ENCODE results near the gene PSMD3. TPM values are rescaled to one million over a fixed set of nuclear protein-coding genes. Genes with fewer than 3 reads are reported as not detected.

The PSMD3 gene
- 10 to 100 TPM; 34.2 to 43.5 (median 39.5) TPM for total RNA-seq
- polyA plus RNA-seq: 10 to 100 TPM; 32.0 to 41.7 TPM

DNA sequence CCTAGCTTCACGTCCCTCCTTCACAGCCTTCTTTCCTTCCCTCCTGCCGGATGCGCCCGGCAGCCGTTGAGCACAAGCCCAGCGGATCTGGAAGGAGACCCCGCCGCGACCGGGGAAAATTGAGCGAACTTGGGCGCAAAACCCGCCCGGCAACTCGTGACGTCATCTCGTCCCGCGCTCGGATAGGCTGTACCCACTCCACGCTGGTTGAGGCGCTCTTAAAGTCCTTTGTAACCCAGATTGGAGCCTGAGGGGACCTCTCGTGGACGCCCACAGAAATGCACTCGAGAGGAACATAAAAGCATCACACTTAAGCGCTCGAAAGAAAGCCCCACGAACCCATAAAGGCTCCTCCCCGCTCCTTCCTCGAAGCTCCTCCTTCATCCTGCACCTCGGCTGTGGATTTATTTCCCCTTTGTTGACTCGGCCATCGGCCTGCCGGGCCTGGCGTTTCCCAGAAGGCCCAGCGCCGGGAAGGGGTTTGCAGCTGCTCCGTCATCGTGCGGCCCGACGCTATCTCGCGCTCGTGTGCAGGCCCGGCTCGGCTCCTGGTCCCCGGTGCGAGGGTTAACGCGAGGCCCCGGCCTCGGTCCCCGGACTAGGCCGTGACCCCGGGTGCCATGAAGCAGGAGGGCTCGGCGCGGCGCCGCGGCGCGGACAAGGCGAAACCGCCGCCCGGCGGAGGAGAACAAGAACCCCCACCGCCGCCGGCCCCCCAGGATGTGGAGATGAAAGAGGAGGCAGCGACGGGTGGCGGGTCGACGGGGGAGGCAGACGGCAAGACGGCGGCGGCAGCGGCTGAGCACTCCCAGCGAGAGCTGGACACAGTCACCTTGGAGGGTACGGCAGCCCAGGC, at the start of gene PSMD3:
PSMD3 (plus strand) TSS at position 457 of the 856 bp plus-strand sequence; CDS start at position 621, 164 bp downstream.
- peak; percentile 86 for FAIRE-seq
- 0 to 1% methylated on average over 84 of the region's 84 CpGs for WGBS, 2 donors
- Histone ChIP-seq H3K27ac (peak within 1 kb of the TSS; percentile 73 to 88 (median 85)), H3K27me3 (no peaks in the 10 kb centered on the region), H3K4me3 (peak within 1 kb of the TSS; percentile 55 to 98 (median 82)), H3K9me3 (no peaks in the 10 kb centered on the region), H3K36me3 (peaks cover 0 to 16% (median 12%) of the 10 kb centered on the region in 3 donors), H3K4me1 (peaks cover 8 to 14% (median 12%) of the 10 kb centered on the region in 3 donors)
- peak; percentile 92 to 98 (median 94) for ATAC-seq
- TF ChIP-seq, protein P1, sequence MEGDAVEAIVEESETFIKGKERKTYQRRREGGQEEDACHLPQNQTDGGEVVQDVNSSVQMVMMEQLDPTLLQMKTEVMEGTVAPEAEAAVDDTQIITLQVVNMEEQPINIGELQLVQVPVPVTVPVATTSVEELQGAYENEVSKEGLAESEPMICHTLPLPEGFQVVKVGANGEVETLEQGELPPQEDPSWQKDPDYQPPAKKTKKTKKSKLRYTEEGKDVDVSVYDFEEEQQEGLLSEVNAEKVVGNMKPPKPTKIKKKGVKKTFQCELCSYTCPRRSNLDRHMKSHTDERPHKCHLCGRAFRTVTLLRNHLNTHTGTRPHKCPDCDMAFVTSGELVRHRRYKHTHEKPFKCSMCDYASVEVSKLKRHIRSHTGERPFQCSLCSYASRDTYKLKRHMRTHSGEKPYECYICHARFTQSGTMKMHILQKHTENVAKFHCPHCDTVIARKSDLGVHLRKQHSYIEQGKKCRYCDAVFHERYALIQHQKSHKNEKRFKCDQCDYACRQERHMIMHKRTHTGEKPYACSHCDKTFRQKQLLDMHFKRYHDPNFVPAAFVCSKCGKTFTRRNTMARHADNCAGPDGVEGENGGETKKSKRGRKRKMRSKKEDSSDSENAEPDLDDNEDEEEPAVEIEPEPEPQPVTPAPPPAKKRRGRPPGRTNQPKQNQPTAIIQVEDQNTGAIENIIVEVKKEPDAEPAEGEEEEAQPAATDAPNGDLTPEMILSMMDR (IDR thresholded peaks at IDR 0.05): peak; percentile 60 to 72 (median 68)
- intact Hi-C loops (cut with DNase I): no loop called here
- peak; percentile 96 to 99 (median 98) for DNase-seq

- 87 to 99% methylated on average over 5 of the region's 5 CpGs for WGBS, 2 donors
- ATAC-seq (no peak), DNase-seq (no peak), FAIRE-seq (no peak)
- no peak overlapping the region for H3K27ac ChIP-seq
- H3K9me3 ChIP-seq: no peaks in the 10 kb centered on the region
- intact Hi-C loops (cut with DNase I): no loop called here
- H3K4me1 ChIP-seq: peaks cover 2 to 6% (median 3%) of the 10 kb centered on the region in 3 donors
- TF ChIP-seq, protein P1 (IDR thresholded peaks at IDR 0.05): no peak
- no peaks in the 10 kb centered on the region for H3K36me3 ChIP-seq
- no peaks in the 10 kb centered on the region for H3K27me3 ChIP-seq
- no peak overlapping the region for H3K4me3 ChIP-seq
Observed at GRCh38 chr17:39933912-39934311, 46.7 kb upstream of the PSMD3 start.

- DNase-seq (no peak), FAIRE-seq (no peak), ATAC-seq (no peak)
- Histone ChIP-seq H3K4me1 (peaks cover 0 to 4% (median 0%) of the 10 kb centered on the region in 3 donors), H3K9me3 (no peaks in the 10 kb centered on the region), H3K4me3 (no peak overlapping the region), H3K27ac (no peak overlapping the region), H3K27me3 (no peaks in the 10 kb centered on the region), H3K36me3 (no peaks in the 10 kb centered on the region)
- WGBS, 2 donors: 65 to 73% methylated on average over 5 of the region's 5 CpGs
- TF ChIP-seq, protein P1 (IDR thresholded peaks at IDR 0.05): no peak
- intact Hi-C loops (cut with DNase I): no loop called here
Observed at GRCh38 chr17:39934324-39934723, 46.3 kb upstream of the PSMD3 start.

DNA sequence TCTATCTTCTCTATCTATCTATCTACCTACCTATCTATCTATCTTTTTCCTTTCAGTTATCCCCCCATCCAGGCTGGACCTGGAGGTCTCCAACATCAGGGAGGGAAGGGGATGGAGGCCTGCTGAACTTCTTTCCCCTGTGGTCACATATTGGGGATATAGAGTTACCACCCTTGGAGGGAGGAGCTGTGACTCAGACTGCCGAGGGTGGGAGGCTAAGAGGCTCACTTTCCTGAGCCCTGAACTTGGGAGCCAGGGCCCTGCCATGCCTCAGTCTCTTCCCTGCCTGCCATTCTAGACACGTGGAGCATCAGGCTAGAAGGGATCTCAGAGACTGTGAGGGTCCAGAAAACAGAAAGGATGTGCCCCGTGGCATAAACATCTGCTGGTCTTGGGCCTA, 44.7 kb upstream of the PSMD3 start:
- TF ChIP-seq, protein P1 (IDR thresholded peaks at IDR 0.05): no peak
- ATAC-seq: no peak
- H3K4me3 ChIP-seq: no peak overlapping the region
- H3K27me3 ChIP-seq: no peaks in the 10 kb centered on the region
- intact Hi-C loops (cut with DNase I): no loop called here
- no peak overlapping the region for H3K27ac ChIP-seq
- no peaks in the 10 kb centered on the region for H3K36me3 ChIP-seq
- no peak for FAIRE-seq
- WGBS, 2 donors: 68 to 69% methylated on average over 3 of the region's 3 CpGs
- H3K4me1 ChIP-seq: no peaks in the 10 kb centered on the region
- DNase-seq: no peak
- no peaks in the 10 kb centered on the region for H3K9me3 ChIP-seq

DNA sequence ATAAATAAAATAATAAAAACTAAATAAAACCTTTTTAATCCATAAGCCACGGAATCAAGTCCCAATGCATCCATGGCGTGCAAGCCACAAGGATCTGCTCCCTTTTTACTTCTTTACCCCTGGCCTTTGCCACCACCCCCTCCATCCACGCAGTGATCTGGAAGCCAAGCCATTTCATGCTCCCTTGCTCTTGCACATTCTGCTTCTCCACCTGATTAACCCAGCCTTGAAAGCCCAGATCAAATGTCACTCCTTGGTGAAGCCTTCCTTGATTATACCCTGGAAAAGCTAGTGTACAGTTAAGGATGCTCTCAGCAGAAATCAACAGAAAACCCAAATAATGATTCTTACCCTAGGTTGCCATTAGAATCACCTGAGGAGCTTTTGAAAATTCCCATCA, 43.2 kb upstream of the PSMD3 start:
- ATAC-seq (no peak), DNase-seq (no peak), FAIRE-seq (no peak)
- no peak overlapping the region for H3K4me3 ChIP-seq
- H3K4me1 ChIP-seq: no peaks in the 10 kb centered on the region
- no peaks in the 10 kb centered on the region for H3K36me3 ChIP-seq
- H3K27ac ChIP-seq: no peak overlapping the region
- no peaks in the 10 kb centered on the region for H3K9me3 ChIP-seq
- no peaks in the 10 kb centered on the region for H3K27me3 ChIP-seq
- intact Hi-C loops (cut with DNase I): no loop called here
- WGBS, 2 donors: 87 to 90% methylated on average over 3 of the region's 3 CpGs
- TF ChIP-seq, protein P1 (IDR thresholded peaks at IDR 0.05): no peak
